ENCODE measurements around the gene SND1.

SND1 gene

DNA sequence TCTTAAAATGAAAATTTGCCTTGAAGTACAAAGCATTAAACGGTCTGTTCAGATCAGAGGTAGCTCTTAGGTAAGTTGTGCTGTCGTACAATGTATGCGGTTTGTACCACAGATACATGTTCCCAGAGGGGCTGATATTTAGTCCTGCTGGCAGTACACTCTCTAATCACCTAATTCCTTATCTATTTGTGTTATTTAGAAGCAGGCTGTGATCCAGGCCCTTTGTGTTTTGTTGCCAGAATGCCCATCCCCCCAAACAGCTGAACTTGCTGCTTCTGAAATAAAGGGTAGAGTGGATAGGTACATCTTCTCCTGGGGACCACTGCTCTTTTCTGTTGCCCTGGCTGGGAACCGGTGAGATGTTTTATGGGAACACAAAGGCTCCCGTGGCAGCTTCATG, 84.5 kb downstream of the SND1 start:
- no peak for DNase-seq

DNA sequence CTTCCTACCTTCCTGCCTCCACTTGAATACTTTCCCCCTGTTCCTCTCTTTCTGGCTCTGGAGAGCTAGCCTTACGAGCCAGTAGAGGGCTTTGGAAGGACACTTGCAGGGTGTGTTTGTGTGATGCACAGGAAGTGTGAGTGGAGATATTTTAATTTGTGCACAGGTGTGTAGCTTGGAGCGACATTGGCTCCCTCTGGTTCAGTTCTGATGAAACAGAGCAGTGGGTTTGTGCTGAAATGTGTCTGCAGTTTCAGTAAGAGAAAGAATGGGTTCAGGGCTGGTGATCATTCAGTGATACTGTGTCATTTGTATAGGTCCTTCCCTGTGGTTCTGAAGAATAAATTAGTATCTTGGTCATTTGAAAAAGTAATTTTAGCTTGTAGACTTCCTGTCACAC, 86.9 kb downstream of the SND1 start:
- DNase-seq, result no peak

DNA sequence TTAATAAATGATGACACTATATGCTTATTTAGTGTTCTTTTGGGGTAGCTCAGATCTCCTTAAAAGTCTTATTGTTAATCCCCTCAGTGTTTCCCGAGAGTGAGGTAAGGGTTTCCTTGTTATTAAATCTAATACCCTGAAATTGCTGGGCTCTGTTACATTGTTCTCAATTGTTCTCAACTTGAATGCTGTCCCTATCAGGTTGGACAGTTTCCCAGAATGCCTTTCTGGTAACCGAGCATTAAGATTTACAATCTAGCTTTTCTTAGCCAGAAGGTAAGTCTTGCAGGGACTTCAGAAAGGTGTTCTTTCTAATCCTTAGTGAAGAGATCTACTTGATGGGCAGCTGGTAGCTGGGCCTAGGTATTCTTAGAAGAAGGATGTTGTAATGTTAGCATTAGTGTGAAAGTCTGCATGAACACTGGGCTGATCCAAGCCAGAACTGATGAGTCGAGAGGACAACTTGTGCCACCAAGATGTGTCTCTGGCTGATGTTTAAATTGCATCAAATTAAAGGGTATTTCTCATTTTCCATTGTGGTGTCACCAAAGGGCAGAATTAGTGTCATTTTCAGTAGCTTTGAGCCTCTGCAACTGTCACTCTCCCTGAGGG, 89.9 kb downstream of the SND1 start:
- DNase-seq, result no peak

DNA sequence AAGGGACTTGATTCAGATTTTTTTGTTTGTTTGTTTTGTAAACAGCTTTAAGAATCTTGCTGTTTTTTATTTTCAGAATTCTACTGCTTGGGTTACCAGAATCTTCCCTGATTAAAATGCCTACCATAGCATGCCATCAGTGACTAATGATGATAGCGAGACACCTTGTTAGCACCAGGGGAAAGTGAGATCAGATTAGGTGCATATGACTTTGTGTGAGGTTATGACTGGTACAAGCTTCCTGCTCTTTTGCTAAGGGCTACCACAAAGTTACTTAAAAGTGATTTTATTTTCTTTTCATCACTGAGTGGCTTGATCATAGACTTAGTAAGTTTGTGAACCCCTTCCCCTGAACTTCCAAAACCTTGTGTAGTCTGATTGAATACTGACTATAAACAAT, 93.5 kb downstream of the SND1 start:
- DNase-seq, result no peak

DNA sequence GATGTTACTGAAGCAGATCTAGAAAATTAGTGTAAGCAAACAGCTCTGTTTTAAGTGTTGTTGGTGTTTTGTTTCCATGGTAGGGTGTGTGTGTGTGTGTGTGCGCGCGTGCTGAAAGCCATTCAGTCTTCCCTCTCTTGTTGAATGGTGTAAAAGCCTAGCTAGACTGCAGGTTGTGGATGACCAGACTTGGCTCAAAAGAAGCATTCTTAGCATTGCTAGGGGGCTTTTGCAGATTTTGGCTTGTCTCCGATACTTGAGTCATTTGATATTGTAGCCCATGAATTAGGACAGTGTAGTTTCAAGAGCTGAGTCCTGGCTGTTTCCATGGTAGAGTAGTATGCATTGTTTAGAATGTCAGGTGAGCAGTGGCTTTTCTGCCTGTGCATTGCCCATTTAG, 99.1 kb downstream of the SND1 start:
- no peak for DNase-seq

DNA sequence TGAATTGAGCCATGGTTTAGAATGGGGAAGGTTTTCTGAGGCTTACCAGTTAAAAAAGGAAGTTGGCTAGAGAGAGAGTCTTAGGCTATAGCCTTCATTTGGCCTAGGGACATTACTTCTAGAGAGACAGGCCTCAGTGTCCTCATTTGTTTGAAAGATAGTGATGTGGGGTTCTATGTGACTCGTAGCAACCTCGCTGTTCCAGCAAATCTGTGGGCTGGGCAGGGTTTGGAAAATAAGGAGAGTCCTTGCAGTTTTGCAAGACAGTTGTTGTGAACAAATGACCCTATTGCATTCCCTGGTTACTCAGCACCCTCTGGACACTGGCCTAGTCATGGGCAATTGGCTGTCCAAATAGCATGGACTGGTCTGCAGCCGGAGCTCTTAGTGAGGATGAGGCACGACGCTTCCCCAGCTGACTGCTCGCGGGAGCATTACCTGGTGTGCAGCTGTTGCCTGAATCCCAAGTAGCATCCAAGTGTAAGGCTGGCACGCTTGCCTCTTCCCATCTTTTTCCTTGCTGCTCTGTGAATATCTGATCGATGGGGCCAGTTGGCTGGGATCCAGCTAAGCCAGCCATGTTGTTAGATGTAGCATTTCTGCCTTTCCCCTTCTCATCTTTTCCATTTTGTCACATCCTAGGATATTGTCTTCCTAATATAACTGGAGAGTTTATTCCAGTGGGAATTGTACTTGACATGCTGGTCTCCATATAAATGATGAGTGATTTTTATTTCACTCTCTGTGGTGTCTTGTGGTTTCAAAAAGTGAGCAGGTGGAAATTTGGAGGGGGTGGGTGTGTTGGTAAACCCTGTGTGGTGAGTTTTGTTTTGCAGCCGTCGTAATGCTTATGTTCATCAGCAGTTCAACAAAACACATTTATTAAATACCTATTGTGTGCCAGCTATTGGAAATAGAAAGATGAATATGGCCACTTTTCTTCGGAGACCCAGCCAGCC, 99.8 kb downstream of the SND1 start:
- DNase-seq, result no peak

DNA sequence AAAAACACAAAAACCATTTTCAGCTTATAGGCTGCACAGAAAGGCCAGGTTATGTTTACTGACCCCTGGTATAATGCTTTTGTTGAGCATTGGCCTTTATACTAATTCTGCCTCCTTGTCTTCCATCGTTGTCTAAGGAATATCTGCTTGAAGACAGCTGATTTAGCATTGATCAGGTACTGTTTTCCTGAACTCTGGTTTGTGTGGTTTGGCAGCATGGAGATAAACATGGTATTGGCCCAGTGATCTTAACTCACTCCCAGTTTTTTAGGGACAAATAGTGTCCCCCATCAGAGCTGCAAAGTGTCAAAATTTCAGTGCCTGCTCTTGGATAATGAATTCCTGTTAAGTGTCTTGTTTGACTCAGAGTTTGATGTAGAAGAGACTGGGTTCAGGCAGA, 100.8 kb downstream of the SND1 start:
- DNase-seq, result no peak

DNA sequence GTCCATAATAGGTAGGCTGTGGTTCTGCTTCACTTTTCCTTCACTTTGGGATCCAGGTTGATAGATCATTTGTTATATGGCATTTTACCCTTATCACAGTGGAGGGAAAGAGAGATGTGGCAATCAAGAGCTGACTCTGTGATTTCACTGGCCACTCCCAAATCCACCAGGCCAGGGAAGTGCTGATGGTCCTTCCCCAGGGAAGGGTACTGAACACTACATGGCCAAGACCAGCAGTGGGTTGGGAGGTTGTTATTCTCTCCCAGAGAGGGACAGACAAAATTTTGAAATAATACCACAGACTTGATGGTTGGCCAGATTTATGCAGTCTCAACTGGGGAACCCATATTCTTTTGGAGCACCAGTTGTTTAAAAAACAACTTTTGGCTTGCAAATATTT, 102.5 kb downstream of the SND1 start:
- no peak for DNase-seq

DNA sequence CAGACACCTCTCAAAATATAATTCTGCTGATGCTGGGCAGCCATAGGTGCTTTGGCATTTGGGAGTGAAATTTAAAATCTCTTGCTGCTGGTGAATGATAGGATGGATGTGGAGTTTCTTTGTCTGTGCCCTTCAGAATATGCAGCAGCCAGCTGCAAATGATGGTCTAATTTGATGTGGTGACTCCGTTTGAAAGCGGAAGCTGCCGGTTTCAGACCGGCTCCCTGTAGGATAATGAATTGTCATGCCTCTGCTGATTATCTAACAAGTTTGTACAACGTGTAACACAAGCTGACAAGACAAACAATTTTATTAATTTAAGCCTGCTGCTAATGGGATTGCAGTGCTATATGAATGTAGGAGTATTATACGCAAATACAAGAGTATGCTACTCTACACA, 103.5 kb downstream of the SND1 start:
- no peak for DNase-seq

DNA sequence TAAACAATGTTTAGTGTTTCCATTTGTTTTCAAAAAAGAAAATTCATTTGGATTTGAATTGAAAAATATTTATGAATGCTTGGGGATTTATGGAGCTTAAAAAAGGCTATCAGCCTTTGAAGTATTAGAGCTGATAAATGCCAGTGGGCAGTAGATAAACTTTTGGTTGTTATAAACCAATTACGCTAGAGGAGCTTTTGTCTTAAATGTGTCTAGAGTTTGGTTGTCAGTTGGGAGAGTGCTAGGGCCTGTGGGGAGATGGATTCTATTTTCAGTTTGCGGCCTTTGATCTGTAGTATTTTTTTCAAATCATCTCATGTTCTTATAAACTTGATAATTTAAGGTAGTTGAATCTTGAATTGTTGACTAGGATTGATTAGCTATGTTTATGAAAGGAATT, 104.0 kb downstream of the SND1 start:
- DNase-seq, result no peak

DNA sequence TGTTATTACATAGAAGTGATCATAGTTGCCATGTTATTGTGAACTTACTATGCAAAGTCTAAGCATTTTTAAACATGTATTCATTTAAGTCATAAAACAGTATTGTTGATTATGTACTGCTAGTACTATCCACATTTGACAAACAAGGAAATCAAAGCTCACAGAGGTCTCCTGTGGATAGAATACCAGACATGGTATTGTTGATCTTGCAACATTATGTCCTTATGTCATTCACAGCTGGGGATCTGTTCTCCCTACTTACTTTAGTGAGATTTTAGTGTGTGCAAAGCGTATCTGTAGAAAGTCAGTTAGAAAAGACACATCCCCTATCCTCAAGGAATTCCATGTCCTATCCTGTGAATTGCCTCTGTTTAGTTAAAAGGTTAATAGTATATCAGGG, 106.1 kb downstream of the SND1 start:
- no peak for DNase-seq

DNA sequence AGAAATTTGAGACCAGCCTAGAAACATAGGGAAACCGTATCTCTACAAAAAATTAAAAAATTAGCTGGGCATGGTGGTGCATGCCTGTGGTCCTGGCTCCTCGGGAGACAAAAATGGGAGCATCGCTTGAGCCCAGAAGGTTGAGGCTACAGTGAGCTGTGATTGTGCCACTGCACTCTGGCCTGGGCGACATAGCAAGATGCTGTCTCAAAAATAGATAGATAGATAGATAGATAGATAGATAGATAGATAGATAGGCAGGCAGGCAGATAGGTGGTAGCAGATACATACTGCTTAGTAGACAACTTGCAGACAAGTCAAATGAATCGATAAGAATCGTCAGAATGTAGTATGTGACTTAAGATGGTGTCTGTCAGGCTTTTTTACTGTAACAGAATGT, 106.9 kb downstream of the SND1 start:
- no peak for DNase-seq

DNA sequence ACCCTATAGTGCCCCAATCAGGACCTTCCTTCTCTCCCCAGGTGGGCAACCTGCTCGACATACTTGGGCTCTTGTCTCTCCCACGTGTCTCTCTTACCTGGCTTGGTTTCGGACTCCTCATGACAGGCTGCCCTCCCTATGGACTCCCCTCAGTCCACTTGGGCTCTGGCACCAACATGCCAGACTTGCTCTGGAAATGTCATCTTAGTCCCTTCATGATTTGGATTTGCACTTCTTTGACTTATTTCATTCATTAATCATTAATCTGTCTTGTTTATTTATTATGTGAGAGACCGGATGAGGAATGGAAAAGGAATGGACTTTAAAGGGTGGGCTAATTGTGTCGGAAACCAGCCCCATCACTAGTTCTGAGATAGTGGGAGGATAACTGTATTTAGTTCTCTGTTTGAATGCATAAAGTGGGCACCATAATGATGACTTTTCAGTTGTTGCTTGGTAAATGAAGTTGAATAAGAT, 108.0 kb downstream of the SND1 start:
- no peak for DNase-seq

DNA sequence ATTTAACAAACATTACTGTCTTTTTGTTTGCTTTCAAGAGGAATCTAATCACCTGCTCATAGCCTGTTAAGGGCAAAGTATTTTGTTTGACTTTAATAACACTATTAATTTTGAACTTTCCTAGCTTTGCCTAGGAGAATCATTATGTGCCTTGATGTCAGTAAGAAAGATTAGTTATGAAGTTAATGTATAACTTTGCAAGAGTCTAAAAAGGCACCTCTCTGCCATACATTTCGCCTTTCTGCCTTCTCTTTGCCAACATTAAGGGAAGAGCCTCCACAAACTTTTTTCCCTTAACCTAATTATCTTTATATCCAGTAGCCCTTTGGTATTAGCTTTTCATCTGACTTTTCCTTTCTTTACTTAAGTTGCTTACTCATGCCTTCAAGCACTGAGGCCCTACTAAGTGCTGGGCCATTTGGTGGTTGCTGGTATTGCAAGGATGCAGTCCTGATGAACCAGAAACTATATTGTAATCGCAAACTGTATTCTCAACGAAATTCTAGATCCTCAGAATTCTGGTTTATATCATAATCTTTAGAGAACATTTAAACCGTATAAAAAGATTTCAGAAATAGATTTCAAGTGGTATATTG, 108.5 kb downstream of the SND1 start:
- DNase-seq, result no peak

DNA sequence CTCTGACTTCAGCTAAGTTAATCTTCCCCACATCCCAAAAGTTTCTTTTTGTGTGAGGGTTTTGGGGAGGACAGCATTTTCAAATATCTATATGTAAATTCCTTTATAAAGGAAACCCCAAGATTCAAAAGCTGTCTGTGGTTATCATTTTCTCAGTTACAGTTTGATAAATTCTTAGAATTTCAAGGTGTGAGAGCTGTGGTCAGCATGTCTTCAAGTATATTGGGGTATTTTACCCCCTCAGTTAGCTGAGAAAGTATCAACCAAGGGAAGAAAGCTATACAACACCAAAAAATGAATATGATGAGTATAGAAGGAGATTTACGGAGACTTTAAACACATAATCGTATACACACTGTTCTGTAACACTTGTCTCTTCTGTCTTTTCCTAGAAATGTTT, 109.2 kb downstream of the SND1 start:
- DNase-seq, result peak in 1 of 2 donors; percentile 30

DNA sequence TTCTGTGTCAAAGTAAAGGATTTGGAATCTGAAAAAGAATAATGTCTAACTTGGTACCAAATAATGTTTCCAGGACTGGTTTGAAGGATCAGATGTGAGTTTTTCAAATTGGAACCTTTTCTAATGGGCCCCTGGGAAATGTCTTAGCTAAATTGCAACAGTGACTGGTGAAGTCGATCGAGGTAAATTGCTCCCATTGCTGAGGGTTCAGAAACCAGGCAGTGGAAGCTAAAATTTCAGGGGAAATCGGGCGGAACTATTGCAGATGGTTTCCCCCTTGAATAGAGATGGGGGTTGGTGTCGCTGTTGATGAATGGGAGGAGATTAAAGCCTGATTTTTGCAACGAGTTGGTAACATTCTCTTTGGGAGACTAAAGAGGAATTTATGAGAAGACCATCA, 112.7 kb downstream of the SND1 start:
- no peak for DNase-seq

DNA sequence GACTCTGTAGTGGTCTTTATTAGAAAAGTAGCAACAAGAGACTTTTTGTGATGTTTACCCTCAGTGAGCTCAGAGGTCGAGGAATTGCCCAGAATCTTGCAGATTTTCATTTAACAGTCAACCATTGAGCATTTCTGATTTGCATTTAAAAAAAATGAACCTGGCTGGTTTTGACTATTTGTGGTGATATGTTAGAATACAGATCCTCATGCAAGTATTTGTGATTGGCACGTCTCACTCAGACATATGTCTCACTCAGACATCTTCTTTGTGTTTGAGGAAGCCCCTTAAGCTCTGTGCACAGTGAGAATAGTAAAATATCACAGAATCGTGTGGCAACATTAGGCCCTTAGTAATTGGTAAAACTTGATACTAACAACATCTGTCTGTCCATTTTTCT, 113.2 kb downstream of the SND1 start:
- DNase-seq, result no peak

DNA sequence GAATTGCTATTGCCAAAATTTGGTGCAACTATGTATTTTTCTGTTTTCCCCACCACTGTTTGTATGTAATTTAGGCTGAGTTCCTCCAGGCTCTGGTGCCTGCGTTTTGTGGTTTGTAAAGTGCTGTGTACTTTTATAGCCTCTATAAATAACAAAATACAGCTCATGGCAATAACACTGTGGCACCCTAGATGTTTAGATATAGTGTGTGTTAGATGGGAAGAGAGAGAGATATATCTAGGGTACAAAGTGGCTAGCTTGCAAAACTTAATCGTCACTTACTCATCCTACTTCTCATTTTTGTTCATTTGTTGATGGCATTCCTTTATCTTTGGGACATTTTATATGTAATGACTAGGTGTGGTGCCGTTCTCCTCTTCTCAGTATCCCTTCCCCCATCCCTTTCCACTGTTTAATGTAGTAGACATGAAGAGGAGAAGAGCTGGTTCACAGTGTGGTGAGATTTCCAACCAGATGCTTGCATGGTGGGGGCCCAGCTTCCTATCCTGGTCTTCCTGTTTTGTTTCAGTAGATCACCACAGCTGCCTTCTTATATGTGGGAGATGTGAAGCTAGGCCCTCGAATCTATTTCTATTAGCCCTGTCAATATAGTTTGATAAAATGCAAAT, 115.0 kb downstream of the SND1 start:
- no peak for DNase-seq

DNA sequence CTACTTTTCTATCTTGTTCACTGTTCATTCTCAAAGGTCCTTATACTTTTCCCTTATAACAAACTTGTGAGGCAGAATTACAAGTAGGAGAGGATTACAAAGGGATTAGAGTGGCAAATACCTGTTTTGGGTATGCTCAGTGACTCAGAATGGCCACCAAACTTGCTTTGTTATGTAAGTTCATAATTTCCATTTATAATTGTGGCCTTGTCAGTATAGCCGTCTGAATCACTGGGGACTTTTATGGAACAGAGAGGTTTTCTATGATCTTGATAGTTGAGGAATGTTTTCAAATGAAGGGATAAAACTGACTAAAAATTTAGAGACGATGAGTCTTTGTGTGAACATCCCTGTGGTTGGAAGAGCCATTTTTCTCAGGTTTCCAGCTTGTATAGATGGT, 116.2 kb downstream of the SND1 start:
- no peak for DNase-seq

DNA sequence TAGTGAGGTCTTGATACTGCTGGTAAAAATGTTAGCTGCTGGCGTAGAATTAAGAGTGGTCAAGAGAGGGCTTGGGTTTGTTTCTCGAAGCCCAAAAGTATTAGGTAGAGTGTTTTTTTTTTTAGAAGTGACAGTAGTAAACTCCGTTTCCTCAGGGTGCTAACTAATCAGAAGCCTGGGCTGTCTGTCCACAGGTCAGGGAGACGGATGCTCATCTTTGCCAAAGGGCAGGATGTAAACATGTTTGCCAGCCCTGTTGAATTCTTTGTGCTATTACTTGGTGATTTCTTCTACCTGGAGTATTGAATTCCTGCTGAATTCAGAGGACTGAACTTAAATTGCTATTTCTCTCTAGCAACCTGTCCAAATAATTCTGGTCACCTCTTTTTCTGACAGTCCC, 117.1 kb downstream of the SND1 start:
- DNase-seq, result no peak

DNA sequence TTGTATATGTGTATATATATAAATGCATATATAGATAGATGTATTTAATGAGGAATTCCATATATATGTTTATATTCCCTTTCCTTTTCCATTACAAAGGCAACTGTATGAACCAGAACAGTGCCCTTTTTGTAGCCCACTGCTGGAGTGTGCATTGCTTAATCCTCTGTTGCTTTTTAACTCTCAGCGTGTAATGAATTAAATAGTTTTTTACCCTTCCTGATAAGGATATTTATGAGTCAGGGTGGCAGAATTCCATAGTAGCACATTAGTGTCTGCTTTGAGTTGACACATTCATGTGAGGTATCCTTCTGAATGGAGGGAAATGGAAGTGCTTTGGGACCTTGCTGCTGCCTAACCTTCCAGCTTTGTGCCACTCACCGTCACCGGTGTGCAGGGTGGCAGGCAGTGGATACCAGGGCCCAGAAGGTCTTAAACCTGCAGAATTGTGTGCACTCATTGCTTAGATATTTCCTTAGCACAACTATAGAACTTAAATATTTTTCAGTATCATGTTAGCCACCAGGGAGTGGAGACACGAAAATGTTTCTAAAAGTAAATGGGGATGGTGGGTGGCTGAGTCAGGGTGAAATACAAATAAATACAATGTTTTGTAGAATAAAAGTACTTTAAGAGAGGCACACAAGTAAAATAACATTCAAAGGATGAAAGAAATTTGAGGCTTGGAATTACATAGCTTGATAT, 117.9 kb downstream of the SND1 start:
- no peak for DNase-seq

DNA sequence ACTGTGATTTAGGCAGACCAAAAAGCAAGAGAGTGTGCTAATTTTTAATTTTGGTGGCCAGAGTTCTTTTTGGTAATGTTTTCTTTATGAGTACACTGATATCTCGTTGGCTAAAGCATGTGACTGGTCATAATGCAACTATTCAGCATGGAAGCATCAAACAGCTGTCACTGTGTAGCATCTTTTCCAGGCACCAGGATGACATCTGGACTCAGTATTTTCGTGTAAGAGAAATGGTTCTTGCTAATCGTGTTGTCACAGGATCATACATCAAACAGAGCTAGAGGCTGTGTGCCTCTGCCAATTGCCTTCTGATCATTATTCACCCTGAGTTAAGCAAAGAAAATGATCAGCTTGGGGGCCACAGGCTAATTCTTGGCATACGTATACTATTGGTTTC, 118.9 kb downstream of the SND1 start:
- DNase-seq, result no peak

DNA sequence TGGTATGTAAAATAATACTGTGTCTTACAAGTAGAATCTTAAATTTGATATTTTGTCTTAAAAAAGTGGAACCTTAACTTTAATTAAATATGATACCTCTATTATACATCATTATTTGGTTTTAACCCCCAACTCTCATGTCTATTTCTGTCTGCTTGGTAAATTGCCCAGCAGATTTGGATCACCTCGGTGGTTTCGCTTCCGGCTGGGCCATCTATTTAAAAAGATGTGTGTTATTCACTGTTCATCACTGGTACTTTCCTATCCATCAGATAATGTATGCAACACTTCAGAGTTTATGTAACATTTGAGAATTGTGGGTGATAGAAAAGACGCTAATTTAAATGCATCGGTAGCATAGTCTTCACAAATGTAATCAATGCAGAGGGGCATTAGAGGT, 119.7 kb downstream of the SND1 start:
- no peak for DNase-seq
